ENCODE measurements around the gene SLIT3.

SLIT3 gene

GRCh38 chr5:169300468-169301385 lies at the start of gene SLIT3:
SLIT3 (minus strand) TSS chr5:169301139; CDS start chr5:169300709, 430 bp downstream.
- no peak for DNase-seq

- DNase-seq: no peak
Observed at GRCh38 chr5:169350016-169350415, 49.1 kb upstream of the SLIT3 start.

GRCh38 chr5:169347786-169348185 lies 46.8 kb upstream of the SLIT3 start:
- no peak for DNase-seq

- no peak for DNase-seq
Observed at GRCh38 chr5:169344629-169345028, 43.7 kb upstream of the SLIT3 start.

- no peak for DNase-seq
Observed at GRCh38 chr5:169343766-169344165, 42.8 kb upstream of the SLIT3 start.

- DNase-seq: no peak
Observed at GRCh38 chr5:169341556-169341955, 40.6 kb upstream of the SLIT3 start.

- DNase-seq: no peak
Observed at GRCh38 chr5:169339869-169340268, 38.9 kb upstream of the SLIT3 start.

GRCh38 chr5:169336242-169336641 lies 35.3 kb upstream of the SLIT3 start:
- DNase-seq: no peak

GRCh38 chr5:169335806-169336205 lies 34.9 kb upstream of the SLIT3 start:
- DNase-seq: no peak

- no peak for DNase-seq
Observed at GRCh38 chr5:169333518-169333917, 32.6 kb upstream of the SLIT3 start.

GRCh38 chr5:169331292-169331852 lies 30.4 kb upstream of the SLIT3 start:
- no peak for DNase-seq

- no peak for DNase-seq
Observed at GRCh38 chr5:169328401-169328800, 27.5 kb upstream of the SLIT3 start.

- DNase-seq: no peak
Observed at GRCh38 chr5:169325273-169325672, 24.3 kb upstream of the SLIT3 start.

GRCh38 chr5:169318556-169318955 lies 17.6 kb upstream of the SLIT3 start:
- DNase-seq: no peak

- DNase-seq: no peak
Observed at GRCh38 chr5:169307646-169308045, 6.7 kb upstream of the SLIT3 start.

GRCh38 chr5:169305366-169305765 lies 4.4 kb upstream of the SLIT3 start:
- DNase-seq: no peak

GRCh38 chr5:169304175-169304574 lies 3.2 kb upstream of the SLIT3 start:
- DNase-seq: no peak

- no peak for DNase-seq
Observed at GRCh38 chr5:169303119-169303515, 2.2 kb upstream of the SLIT3 start.

- peak; percentile 64 to 77 for DNase-seq
Observed at GRCh38 chr5:169302491-169303118, 1.7 kb upstream of the SLIT3 start.

GRCh38 chr5:169301986-169302385 lies 1.0 kb upstream of the SLIT3 start:
- no peak for DNase-seq

- no peak for DNase-seq
Observed at GRCh38 chr5:169301386-169301934, 521 bp upstream of the SLIT3 start.

GRCh38 chr5:169299663-169300467 lies 1.1 kb downstream of the SLIT3 start:
- no peak for DNase-seq

- no peak for DNase-seq
Observed at GRCh38 chr5:169299191-169299662, 1.7 kb downstream of the SLIT3 start.

All from Kasumi-1 (cell line).